HEK293 (cell line): ENCODE data around the gene DPF3.

Experiments used
- CTCF ChIA-PET: fragments of 350-600 bp; formaldehyde crosslinking; extraction: SDS; loops from one replicate; lab custom pipeline; 2021; ENCODE audit warnings: antibody characterized with exemption; lab: Yijun Ruan, JAX
- POLR2A ChIA-PET: fragments of 300-600 bp; formaldehyde crosslinking; extraction: SDS; loops from one replicate; lab custom pipeline; 2020; ENCODE audit warnings: antibody characterized with exemption, inconsistent platforms; lab: Yijun Ruan, JAX
- H3K27ac ChIP-seq: fragments of 200-500 bp; sonication (Bioruptor generic); 2 replicates; pipeline ENCODE4 v1.5.1; 2014; ENCODE audit warnings: low read depth, low read length, control low read depth, inconsistent platforms; ENCODE audit errors: extremely low read depth
- H3K36me3 ChIP-seq, 2 experiments: fragments of 200-500 bp in 1 of 2; sonication (Bioruptor generic) in 1 of 2; 1 replicate in 1 of 2; 2 replicates in 1 of 2; pipeline ENCODE4 v1.5.1; 2014 to 2017; ENCODE audit warnings: inconsistent platforms in 2 of 2, low read length in 2 of 2; ENCODE audit not compliant: control insufficient read depth in 2 of 2, insufficient read depth in 1 of 2
- H3K4me1 ChIP-seq: fragments of 200-500 bp; sonication (Bioruptor generic); 2 replicates; pipeline ENCODE4 v1.5.1; 2014; ENCODE audit warnings: mild to moderate bottlenecking, low read length, inconsistent platforms; ENCODE audit not compliant: control insufficient read depth, insufficient read depth
- H3K4me3 ChIP-seq: 2 replicates; pipeline ENCODE4 v1.5.1; 2011; ENCODE audit warnings: low read depth, mild to moderate bottlenecking, control low read depth, low read length, moderate library complexity
- H3K9me3 ChIP-seq: fragments of 200-500 bp; sonication (Bioruptor generic); 2 replicates; pipeline ENCODE4 v1.5.1; 2014; ENCODE audit warnings: low read depth, low read length, inconsistent platforms; ENCODE audit not compliant: control insufficient read depth, insufficient read depth
- GLI2 ChIP-seq: fragments of 450-650 bp; formaldehyde crosslinking; IDR thresholded peaks from 2 replicates; pipeline ENCODE4; 2017; ENCODE audit warnings: missing biosample characterization, missing genetic modification characterization, low read depth, borderline replicate concordance
- OSR2 ChIP-seq: fragments of 450-650 bp; formaldehyde crosslinking; IDR thresholded peaks from 2 replicates; pipeline ENCODE4 v1.5.1; 2016; ENCODE audit warnings: missing biosample characterization, missing genetic modification characterization
- ZBTB20 ChIP-seq: fragments of 450-650 bp; formaldehyde crosslinking; IDR thresholded peaks from 2 replicates; pipeline ENCODE4 v1.5.1; 2016; ENCODE audit warnings: missing biosample characterization, missing genetic modification characterization
- ZFP69B ChIP-seq: fragments of 450-650 bp; formaldehyde crosslinking; IDR thresholded peaks from 2 replicates; pipeline ENCODE4 v1.5.1; 2016; ENCODE audit warnings: missing biosample characterization, missing genetic modification characterization
- ZNF184 ChIP-seq: fragments of 450-650 bp; IDR thresholded peaks from 2 replicates; pipeline ENCODE4 v1.5.1; 2018; ENCODE audit warnings: missing biosample characterization, mild to moderate bottlenecking, missing genetic modification characterization
- ZNF341 ChIP-seq: fragments of 450-650 bp; formaldehyde crosslinking; IDR thresholded peaks from 2 replicates; pipeline ENCODE4; 2016; ENCODE audit warnings: low read depth, missing biosample characterization, missing genetic modification characterization
- ZNF37A ChIP-seq: fragments of 450-650 bp; IDR thresholded peaks from 2 replicates; pipeline ENCODE4 v1.5.1; 2018; ENCODE audit warnings: missing biosample characterization, missing genetic modification characterization
- ZNF426 ChIP-seq: fragments of 450-650 bp; formaldehyde crosslinking; IDR thresholded peaks from 2 replicates; pipeline ENCODE4 v1.5.1; 2017; ENCODE audit warnings: missing biosample characterization, missing genetic modification characterization, mild to moderate bottlenecking, inconsistent platforms, moderate library complexity
- TF ChIP-seq, protein P1 (sequence below): fragments of 450-650 bp; formaldehyde crosslinking; IDR thresholded peaks from 2 replicates; pipeline ENCODE4 v1.5.1; 2016; ENCODE audit warnings: missing biosample characterization, missing genetic modification characterization
- TF ChIP-seq, protein P2 (sequence below): fragments of 450-650 bp; formaldehyde crosslinking; IDR thresholded peaks from 2 replicates; pipeline ENCODE4 v1.5.1; 2016; ENCODE audit warnings: missing biosample characterization, missing genetic modification characterization
- TF ChIP-seq, protein P3 (sequence below): fragments of 450-650 bp; formaldehyde crosslinking; IDR thresholded peaks from 2 replicates; pipeline ENCODE4 v1.5.1; 2016; ENCODE audit warnings: missing biosample characterization, missing genetic modification characterization
- TF ChIP-seq, protein P4 (sequence below): fragments of 450-650 bp; formaldehyde crosslinking; IDR thresholded peaks from 2 replicates; pipeline ENCODE4 v1.5.1; 2016; ENCODE audit warnings: missing biosample characterization, missing genetic modification characterization
- TF ChIP-seq, protein P5 (sequence below): fragments of 450-650 bp; formaldehyde crosslinking; IDR thresholded peaks from 2 replicates; pipeline ENCODE4 v1.5.1; 2017; ENCODE audit warnings: missing biosample characterization, missing genetic modification characterization
- TF ChIP-seq, protein P6 (sequence below): fragments of 450-650 bp; formaldehyde crosslinking; IDR thresholded peaks from 2 replicates; pipeline ENCODE4 v1.5.1; 2016; ENCODE audit warnings: missing biosample characterization, missing genetic modification characterization

The DPF3 gene

DNA sequence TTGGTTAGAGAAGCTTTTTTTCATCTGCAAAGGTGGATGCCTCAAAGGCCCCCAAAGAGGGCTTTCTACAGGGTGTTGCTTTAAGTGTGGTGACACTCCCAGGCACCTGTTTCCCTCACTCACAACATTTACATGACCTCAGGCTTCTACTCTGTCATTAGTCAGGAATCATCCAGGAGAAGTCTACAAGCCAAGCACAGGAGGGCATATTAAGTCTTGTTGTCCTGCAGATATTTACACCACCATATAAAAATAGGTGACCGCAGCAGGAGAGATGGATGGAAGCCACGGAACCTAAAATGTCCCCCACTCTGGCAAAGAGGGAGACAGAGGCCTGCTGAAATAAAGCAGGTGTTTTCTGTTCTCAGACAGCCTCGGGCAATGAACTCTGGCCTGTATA lies 7.5 kb upstream of the DPF3 start (continued):
- TF ChIP-seq, protein P1, sequence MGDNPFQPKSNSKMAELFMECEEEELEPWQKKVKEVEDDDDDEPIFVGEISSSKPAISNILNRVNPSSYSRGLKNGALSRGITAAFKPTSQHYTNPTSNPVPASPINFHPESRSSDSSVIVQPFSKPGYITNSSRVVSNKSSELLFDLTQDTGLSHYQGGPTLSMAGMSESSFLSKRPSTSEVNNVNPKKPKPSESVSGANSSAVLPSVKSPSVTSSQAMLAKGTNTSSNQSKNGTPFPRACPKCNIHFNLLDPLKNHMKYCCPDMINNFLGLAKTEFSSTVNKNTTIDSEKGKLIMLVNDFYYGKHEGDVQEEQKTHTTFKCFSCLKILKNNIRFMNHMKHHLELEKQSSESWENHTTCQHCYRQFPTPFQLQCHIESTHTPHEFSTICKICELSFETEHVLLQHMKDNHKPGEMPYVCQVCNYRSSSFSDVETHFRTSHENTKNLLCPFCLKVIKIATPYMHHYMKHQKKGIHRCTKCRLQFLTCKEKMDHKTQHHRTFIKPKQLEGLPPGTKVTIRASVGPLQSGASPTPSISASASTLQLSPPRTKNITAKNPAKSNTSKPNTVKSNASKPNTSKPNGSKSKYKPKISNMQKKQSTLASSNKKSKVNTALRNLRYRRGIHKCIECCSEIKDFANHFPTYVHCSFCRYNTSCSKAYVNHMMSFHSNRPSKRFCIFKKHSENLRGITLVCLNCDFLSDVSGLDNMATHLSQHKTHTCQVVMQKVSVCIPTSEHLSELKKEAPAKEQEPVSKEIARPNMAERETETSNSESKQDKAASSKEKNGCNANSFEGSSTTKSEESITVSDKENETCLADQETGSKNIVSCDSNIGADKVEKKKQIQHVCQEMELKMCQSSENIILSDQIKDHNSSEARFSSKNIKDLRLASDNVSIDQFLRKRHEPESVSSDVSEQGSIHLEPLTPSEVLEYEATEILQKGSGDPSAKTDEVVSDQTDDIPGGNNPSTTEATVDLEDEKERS = no peak
- no peak for TF ChIP-seq ZNF184 (tag by site-specific recombination)
- TF ChIP-seq, protein P2, sequence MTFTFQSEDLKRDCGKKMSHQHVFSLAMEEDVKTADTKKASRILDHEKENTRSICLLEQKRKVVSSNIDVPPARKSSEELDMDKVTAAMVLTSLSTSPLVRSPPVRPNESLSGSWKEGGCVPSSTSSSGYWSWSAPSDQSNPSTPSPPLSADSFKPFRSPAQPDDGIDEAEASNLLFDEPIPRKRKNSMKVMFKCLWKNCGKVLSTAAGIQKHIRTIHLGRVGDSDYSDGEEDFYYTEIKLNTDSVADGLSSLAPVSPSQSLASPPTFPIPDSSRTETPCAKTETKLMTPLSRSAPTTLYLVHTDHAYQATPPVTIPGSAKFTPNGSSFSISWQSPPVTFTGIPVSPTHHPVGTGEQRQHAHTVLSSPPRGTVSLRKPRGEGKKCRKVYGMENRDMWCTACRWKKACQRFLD (tag by site-specific recombination) = no peak
- TF ChIP-seq ZFP69B = no peak
- no peak for TF ChIP-seq OSR2 (tag by site-specific recombination)

DNA sequence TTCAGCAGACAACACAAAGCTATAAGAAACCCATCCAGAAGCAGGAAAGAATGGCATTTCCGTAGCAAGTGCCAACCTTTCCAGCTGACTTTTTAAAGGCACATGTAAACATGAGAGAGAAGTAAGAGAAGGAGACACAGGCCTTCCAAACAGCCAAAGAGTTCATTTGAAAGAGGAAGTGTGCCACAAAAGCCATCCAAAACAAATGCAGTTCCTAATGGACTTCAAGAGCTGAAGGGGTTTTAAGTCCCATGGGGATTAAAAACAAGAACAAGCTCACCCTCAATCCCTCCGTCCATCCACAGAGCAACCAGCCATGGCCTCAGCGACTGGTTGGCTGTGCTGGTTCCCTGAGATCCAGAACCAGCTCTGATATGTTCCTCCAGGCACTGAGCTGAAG lies 4.5 kb upstream of the DPF3 start:
- no peak for TF ChIP-seq GLI2 (tag by site-specific recombination)
- CTCF ChIA-PET = interaction anchor here (0.7 to 2.8 kb wide), 2 partner anchors 51 to 385 kb away, joined by 3 to 12 read pairs; no protein-coding TSS in a partner anchor
- Histone ChIP-seq H3K4me3 (no peak overlapping the region), H3K9me3 (no peaks in the 10 kb centered on the region), H3K27ac (no peak overlapping the region), H3K4me1 (0 out of 2 replicates have a peak, but pooled peaks cover 2% of the 10 kb centered on the region), H3K36me3 (no peaks in the 10 kb centered on the region)
- POLR2A ChIA-PET = no interaction called here

DNA sequence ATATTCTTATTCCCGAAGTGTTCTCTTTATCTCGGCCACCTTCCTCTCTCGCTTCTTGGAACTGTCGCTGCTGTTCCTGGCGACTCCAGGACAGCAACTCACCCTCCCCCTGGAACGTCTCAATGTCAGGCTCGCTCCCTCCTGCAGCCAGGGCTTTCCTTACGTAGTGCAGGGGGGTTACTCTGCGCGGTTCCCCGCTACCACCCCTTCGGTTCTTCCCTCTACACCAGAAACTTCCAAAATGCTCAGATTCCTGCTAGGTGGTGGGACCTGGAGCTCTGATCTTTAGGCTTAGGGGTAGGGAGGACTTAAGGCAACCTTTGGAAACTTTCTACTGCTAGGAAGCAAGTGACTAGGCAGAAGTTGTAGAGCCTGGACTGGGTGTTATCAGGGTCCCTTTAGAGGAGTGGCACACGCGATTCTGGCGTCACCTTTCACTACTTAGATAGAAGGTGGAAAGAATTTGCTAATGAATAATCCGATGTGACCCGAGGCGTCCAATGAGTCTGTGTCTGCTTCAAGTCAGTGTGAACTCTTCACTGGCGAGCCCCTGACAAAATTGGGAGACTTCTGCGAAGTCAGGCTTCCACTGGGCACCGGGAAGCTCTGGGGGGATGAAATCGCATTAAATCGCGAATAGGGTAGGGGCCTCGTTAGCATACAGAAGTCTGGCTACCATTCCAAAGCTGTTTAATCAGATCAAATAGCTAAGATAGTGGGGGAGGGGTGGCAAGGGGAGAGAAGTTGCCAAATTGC lies 900 bp upstream of the DPF3 start:
- H3K27ac ChIP-seq = no peak overlapping the region
- H3K36me3 ChIP-seq = no peaks in the 10 kb centered on the region
- no peaks in the 10 kb centered on the region for H3K9me3 ChIP-seq
- H3K4me1 ChIP-seq = 0 out of 2 replicates have a peak, but pooled peaks cover 2% of the 10 kb centered on the region
- peak overlapping the region; percentile 51 for H3K4me3 ChIP-seq
- ChIA-PET CTCF (interaction anchor here (0.9 to 2.2 kb wide), 3 partner anchors 10 to 378 kb away, joined by 3 to 12 read pairs (median 5); no protein-coding TSS in a partner anchor), POLR2A (interaction anchor here (0.8 to 1.9 kb wide), 4 partner anchors 16 to 381 kb away, joined by 3 to 7 read pairs (median 4); partner anchors contain the start of gene DCAF4)
- TF ChIP-seq, protein P3, sequence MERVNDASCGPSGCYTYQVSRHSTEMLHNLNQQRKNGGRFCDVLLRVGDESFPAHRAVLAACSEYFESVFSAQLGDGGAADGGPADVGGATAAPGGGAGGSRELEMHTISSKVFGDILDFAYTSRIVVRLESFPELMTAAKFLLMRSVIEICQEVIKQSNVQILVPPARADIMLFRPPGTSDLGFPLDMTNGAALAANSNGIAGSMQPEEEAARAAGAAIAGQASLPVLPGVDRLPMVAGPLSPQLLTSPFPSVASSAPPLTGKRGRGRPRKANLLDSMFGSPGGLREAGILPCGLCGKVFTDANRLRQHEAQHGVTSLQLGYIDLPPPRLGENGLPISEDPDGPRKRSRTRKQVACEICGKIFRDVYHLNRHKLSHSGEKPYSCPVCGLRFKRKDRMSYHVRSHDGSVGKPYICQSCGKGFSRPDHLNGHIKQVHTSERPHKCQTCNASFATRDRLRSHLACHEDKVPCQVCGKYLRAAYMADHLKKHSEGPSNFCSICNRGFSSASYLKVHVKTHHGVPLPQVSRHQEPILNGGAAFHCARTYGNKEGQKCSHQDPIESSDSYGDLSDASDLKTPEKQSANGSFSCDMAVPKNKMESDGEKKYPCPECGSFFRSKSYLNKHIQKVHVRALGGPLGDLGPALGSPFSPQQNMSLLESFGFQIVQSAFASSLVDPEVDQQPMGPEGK (tag by site-specific recombination) = 0 out of 2 replicates have a peak, but pooled peaks have one; percentile 34
- TF ChIP-seq, protein P4, sequence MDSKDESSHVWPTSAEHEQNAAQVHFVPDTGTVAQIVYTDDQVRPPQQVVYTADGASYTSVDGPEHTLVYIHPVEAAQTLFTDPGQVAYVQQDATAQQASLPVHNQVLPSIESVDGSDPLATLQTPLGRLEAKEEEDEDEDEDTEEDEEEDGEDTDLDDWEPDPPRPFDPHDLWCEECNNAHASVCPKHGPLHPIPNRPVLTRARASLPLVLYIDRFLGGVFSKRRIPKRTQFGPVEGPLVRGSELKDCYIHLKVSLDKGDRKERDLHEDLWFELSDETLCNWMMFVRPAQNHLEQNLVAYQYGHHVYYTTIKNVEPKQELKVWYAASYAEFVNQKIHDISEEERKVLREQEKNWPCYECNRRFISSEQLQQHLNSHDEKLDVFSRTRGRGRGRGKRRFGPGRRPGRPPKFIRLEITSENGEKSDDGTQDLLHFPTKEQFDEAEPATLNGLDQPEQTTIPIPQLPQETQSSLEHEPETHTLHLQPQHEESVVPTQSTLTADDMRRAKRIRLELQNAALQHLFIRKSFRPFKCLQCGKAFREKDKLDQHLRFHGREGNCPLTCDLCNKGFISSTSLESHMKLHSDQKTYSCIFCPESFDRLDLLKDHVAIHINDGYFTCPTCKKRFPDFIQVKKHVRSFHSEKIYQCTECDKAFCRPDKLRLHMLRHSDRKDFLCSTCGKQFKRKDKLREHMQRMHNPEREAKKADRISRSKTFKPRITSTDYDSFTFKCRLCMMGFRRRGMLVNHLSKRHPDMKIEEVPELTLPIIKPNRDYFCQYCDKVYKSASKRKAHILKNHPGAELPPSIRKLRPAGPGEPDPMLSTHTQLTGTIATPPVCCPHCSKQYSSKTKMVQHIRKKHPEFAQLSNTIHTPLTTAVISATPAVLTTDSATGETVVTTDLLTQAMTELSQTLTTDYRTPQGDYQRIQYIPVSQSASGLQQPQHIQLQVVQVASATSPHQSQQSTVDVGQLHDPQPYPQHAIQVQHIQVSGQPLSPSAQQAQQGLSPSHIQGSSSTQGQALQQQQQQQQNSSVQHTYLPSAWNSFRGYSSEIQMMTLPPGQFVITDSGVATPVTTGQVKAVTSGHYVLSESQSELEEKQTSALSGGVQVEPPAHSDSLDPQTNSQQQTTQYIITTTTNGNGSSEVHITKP = peak; percentile 96
- TF ChIP-seq ZBTB20 (peak; percentile 69), ZNF426 (tag by site-specific recombination) (no peak), ZNF341 (tag by site-specific recombination) (peak; percentile 99), ZNF37A (no peak)
- TF ChIP-seq, protein P5, sequence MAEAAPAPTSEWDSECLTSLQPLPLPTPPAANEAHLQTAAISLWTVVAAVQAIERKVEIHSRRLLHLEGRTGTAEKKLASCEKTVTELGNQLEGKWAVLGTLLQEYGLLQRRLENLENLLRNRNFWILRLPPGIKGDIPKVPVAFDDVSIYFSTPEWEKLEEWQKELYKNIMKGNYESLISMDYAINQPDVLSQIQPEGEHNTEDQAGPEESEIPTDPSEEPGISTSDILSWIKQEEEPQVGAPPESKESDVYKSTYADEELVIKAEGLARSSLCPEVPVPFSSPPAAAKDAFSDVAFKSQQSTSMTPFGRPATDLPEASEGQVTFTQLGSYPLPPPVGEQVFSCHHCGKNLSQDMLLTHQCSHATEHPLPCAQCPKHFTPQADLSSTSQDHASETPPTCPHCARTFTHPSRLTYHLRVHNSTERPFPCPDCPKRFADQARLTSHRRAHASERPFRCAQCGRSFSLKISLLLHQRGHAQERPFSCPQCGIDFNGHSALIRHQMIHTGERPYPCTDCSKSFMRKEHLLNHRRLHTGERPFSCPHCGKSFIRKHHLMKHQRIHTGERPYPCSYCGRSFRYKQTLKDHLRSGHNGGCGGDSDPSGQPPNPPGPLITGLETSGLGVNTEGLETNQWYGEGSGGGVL (tag by site-specific recombination) = peak; percentile 73
- TF ChIP-seq, protein P6, sequence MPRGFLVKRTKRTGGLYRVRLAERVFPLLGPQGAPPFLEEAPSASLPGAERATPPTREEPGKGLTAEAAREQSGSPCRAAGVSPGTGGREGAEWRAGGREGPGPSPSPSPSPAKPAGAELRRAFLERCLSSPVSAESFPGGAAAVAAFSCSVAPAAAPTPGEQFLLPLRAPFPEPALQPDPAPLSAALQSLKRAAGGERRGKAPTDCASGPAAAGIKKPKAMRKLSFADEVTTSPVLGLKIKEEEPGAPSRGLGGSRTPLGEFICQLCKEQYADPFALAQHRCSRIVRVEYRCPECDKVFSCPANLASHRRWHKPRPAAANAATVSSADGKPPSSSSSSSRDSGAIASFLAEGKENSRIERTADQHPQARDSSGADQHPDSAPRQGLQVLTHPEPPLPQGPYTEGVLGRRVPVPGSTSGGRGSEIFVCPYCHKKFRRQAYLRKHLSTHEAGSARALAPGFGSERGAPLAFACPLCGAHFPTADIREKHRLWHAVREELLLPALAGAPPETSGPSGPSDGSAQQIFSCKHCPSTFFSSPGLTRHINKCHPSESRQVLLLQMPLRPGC (tag by site-specific recombination) = no peak; the same call in 1 of the 2 replicates
